AG10803 (cell line): ENCODE measurements around the gene USP32.

Experiments
- DNase-seq: peaks from one replicate; pipeline ENCODE4 v3.0.0; 2010; ENCODE audit warnings: low read depth
- H3K4me3 ChIP-seq: 2 replicates; pipeline ENCODE4 v1.5.1; 2011; ENCODE audit warnings: mild to moderate bottlenecking, low read length, control low read depth
- CTCF ChIP-seq: conservative IDR thresholded peaks from 2 replicates; pipeline ENCODE4 v1.5.1; 2011; ENCODE audit warnings: mild to moderate bottlenecking, low read length, control low read depth, inconsistent platforms

The USP32 gene

GRCh38 chr17:60139438-60140285, 252.3 kb downstream of the USP32 start:
- DNase-seq, result peak; percentile 55
- no peak overlapping the region; the same call in 1 of the 2 replicates for H3K4me3 ChIP-seq
- TF ChIP-seq CTCF, result peak; percentile 73

GRCh38 chr17:60138769-60139437, 253.0 kb downstream of the USP32 start:
- TF ChIP-seq CTCF, result no peak
- no peak for DNase-seq
- H3K4me3 ChIP-seq, result no peak overlapping the region

- no peak overlapping the region for H3K4me3 ChIP-seq
- DNase-seq, result no peak
- TF ChIP-seq CTCF, result no peak
These were observed 254.2 kb downstream of the USP32 start for GRCh38 chr17:60137731-60138130.

GRCh38 chr17:60135951-60136666, 255.8 kb downstream of the USP32 start:
- H3K4me3 ChIP-seq, result peak overlapping the region; percentile 91
- TF ChIP-seq CTCF, result no peak
- no peak for DNase-seq

GRCh38 chr17:60135151-60135950, 256.6 kb downstream of the USP32 start:
- TF ChIP-seq CTCF, result no peak
- H3K4me3 ChIP-seq, result peak overlapping the region; percentile 91

GRCh38 chr17:60134396-60135150, 257.4 kb downstream of the USP32 start:
- TF ChIP-seq CTCF, result no peak
- peak overlapping the region; percentile 91 for H3K4me3 ChIP-seq
- peak; percentile 49 for DNase-seq

More at GRCh38 chr17:60135151-60135950, 256.6 kb downstream of the USP32 start:
- DNase-seq, result peak; percentile 88
